C4-2B (cell line): ENCODE data around the gene EFNA1.

Source experiments
- ZFX ChIP-seq: fragments of 450-650 bp; IDR thresholded peaks from 2 replicates; pipeline ENCODE4 v1.6.1; 2017
- TF ChIP-seq, protein P1 (sequence below): fragments of 450-650 bp; conservative IDR thresholded peaks from 2 replicates; pipeline ENCODE4 v1.5.1; 2017; ENCODE audit warnings: mild to moderate bottlenecking

DNA sequence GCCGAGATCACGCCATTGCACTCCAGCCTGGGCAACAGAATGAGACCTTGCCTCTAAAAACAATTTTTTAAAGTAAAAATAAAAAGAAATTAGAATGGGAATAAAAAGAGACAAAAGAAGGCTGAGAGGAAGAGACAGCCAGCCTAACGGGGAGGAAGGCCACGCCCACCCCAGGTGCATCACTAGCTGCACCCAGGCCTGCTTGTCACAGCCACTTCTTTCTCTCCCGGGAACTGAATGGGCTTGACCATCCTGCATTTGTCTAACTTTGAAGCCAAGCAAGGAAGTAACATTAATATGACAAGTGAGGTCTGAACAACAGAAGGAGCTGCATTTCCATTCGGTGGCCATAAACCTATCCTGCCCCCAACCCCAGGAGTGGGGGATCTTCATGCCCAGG, 20.8 kb upstream of the EFNA1 start:
- TF ChIP-seq, protein P1, sequence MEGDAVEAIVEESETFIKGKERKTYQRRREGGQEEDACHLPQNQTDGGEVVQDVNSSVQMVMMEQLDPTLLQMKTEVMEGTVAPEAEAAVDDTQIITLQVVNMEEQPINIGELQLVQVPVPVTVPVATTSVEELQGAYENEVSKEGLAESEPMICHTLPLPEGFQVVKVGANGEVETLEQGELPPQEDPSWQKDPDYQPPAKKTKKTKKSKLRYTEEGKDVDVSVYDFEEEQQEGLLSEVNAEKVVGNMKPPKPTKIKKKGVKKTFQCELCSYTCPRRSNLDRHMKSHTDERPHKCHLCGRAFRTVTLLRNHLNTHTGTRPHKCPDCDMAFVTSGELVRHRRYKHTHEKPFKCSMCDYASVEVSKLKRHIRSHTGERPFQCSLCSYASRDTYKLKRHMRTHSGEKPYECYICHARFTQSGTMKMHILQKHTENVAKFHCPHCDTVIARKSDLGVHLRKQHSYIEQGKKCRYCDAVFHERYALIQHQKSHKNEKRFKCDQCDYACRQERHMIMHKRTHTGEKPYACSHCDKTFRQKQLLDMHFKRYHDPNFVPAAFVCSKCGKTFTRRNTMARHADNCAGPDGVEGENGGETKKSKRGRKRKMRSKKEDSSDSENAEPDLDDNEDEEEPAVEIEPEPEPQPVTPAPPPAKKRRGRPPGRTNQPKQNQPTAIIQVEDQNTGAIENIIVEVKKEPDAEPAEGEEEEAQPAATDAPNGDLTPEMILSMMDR = no peak
- no peak for TF ChIP-seq ZFX
